ENCODE results near the gene CORO7. TPM values are rescaled to one million over a fixed set of nuclear protein-coding genes. Genes with fewer than 3 reads are reported as not detected.
A peak's percentile ranks its signal among the peaks of the same experiment; 100 is the strongest.

Gene CORO7
- total RNA-seq, 1 donor from 2014 or later = 30.9 TPM

DNA sequence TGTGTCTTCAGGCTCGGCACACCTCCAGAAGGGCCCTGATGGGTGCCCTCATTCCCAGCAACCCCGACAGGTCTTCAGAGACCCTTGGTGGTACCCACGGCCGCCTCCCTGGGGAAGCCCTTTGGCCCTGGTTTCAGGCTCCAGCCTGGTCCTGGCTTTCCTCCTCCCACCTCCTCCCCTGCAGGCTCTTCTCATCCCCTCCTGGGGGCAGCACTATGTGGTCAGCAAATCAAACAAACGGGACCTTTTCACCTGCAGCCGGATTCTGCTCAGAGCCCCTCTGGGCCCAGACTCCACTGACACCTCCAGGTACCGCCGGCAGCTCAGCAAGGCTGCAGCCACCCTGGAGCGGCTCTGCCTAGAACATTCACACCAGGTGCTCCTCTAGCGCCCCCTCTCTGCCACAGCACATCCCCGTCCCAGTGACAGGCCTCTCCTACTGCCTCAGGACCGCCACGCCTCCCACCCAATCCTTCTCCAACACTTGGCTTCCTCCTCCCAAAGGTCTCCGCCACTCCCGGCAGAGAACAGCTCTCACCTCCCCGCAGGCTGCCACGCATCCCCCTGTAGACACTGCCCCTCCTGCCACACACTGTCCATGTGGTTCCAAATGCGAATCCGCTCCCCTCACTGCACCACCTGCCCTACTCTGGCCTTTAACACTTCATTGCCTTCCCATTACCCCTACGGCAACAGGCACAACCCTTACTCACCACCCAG lies 12.0 kb downstream of the CORO7 start:
- intact Hi-C loops (cut with DNase I) = loop anchor here (2.0 to 5.0 kb wide), 2 partner anchors 46 to 117 kb away; no protein-coding TSS in a partner anchor
- H3K36me3 ChIP-seq = peaks cover 0 to 30% of the 10 kb centered on the region in 2 donors
- DNase-seq (ENCODE audit: extremely low spot score in 2 of 2) = no peak

DNA sequence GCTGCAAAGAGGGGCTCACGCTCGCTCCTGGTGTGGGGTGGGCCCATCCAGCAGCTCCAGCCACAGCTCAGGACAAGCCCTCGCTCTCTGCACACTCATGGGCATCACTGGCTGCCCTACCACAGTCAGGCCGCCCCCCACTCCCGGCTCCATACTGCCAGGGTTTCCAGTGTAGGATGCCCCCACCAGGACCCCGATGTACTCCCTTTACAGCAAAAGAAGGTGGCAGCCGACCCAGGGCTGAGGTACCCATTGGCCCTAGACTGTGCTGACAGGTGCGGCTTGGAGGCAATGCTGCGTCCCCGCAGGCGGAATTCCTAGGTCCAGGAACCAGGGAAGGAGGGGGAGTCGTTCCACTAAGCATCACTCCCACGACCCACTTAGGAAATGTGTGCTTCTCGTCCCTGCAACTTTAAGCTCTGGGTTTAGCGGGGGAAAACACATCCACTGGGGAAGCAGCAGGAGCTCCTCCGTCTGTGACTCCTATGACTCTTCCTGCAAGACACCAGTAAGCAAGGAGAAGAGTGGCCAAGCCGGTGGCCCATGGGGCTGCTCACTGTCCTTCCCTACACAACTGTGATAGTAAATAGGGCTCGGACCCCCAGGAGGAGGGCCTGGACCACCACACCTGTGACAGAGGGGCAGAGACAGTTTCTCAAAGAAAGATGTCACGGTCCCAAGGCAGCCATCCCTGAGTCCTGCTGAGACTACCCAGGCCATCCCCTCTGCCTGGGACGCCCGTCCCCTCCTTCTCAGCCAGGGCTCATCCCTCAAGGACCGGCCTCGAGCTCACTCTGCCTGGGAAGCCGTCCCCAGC lies 13.1 kb downstream of the CORO7 start:
- no peaks in the 10 kb centered on the region for H3K9me3 ChIP-seq
- H3K4me3 ChIP-seq = no peak overlapping the region
- no peaks in the 10 kb centered on the region for H3K27me3 ChIP-seq
- no peak overlapping the region for H3K27ac ChIP-seq
- TF ChIP-seq POLR2A (IDR thresholded peaks at IDR 0.05) (no peak), CTCF (IDR thresholded peaks at IDR 0.05) (no peak)
- no peak for DNase-seq (ENCODE audit: extremely low spot score in 2 of 2)
- intact Hi-C loops (cut with DNase I) = loop anchor here (5.0 kb wide), 1 partner anchor 116 kb away; no protein-coding TSS in a partner anchor
- H3K4me1 ChIP-seq = peaks cover 6% of the 10 kb centered on the region
- H3K36me3 ChIP-seq = peaks cover 0 to 30% of the 10 kb centered on the region in 2 donors

More for the DNA sequence above, 12.0 kb downstream of the CORO7 start:
- no peaks in the 10 kb centered on the region for H3K9me3 ChIP-seq
- H3K4me1 ChIP-seq = peaks cover 6% of the 10 kb centered on the region
- no peaks in the 10 kb centered on the region for H3K27me3 ChIP-seq
- TF ChIP-seq POLR2AphosphoS5 (IDR thresholded peaks at IDR 0.05; ENCODE audit: insufficient read depth in 1 of 2, low read depth in 1 of 2) (no peak), POLR2A (IDR thresholded peaks at IDR 0.05) (no peak), CTCF (IDR thresholded peaks at IDR 0.05) (peak in 2 of 3 experiments; percentile 18 to 35)
- no peak overlapping the region for H3K4me3 ChIP-seq
- no peak overlapping the region for H3K27ac ChIP-seq

DNA sequence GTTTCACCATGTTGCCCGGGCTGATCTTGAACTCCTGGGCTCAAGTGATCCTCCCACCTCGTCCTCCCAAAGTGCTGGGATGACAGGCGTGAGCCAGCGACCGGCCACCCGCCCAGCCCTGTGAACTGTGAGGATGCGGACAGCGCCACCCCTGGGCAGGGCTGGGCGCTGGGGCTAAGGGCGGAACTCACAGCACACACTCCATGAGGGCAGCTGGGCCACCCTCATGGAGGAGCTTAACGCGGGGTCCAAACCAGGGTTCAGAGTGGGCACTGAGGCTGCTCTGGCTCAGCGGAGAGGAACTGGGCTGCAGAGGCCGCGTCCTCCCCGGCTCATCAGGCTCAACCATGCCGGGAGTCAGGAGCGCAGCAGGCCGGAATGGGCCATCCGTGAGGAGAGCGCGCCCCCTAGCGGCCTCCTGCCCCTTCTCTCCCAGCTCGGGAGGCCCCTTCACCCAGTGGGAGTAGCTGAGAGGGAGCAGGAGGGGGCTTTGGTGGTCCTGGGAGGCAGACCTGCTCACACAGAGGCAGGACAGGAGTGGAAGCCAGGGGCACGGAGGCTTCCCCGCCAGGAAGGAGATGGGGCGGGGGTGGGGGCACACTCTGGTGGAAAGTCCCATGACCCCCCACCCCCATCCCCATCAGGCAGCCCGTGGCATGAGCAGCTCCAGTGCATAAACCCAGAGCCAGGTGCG lies 13.8 kb downstream of the CORO7 start:
- H3K27ac ChIP-seq = peak overlapping the region; percentile 29
- peaks cover 6% of the 10 kb centered on the region for H3K4me1 ChIP-seq
- intact Hi-C loops (cut with DNase I) = loop anchor here (5.0 kb wide), 1 partner anchor 115 kb away; no protein-coding TSS in a partner anchor
- peaks cover 0 to 25% of the 10 kb centered on the region in 2 donors for H3K36me3 ChIP-seq
- TF ChIP-seq POLR2A (IDR thresholded peaks at IDR 0.05) (no peak), POLR2AphosphoS5 (IDR thresholded peaks at IDR 0.05; ENCODE audit: insufficient read depth in 1 of 2, low read depth in 1 of 2) (peak; percentile 17 to 44), CTCF (IDR thresholded peaks at IDR 0.05) (peak; percentile 91 to 98 (median 95))
- H3K9me3 ChIP-seq = no peaks in the 10 kb centered on the region
- H3K27me3 ChIP-seq = no peaks in the 10 kb centered on the region
- no peak for DNase-seq (ENCODE audit: extremely low spot score in 2 of 2)
- H3K4me3 ChIP-seq = peak overlapping the region in 1 of 2 donors; percentile 15

DNA sequence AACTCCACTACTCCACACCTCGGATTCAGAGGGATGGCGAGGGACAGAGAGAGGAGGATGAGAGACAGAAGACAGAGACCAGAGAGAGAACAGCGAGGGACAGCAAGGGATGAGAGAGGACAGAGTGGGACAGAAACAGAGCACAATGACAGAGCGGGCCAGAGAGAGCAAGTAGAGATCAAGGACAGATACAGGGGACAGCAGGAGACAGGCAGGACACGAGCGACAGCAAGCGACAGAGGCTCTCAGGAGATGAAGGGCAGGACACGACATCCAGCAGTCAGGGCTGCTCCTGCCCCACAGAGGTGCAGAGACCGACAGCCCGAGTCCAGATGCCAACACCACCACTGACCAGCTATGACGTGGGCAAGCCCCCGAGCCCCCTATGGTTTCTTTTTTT lies 14.9 kb downstream of the CORO7 start:
- Histone ChIP-seq H3K27ac (no peak overlapping the region), H3K36me3 (peaks cover 0 to 14% of the 10 kb centered on the region in 2 donors), H3K27me3 (no peaks in the 10 kb centered on the region), H3K9me3 (no peaks in the 10 kb centered on the region), H3K4me3 (no peak overlapping the region), H3K4me1 (peaks cover 6% of the 10 kb centered on the region)
- TF ChIP-seq POLR2A (IDR thresholded peaks at IDR 0.05) (no peak), POLR2AphosphoS5 (IDR thresholded peaks at IDR 0.05; ENCODE audit: insufficient read depth in 1 of 2, low read depth in 1 of 2) (no peak), CTCF (IDR thresholded peaks at IDR 0.05) (no peak)
- intact Hi-C loops (cut with DNase I) = loop anchor here (5.0 kb wide), 1 partner anchor 114 kb away; no protein-coding TSS in a partner anchor
- DNase-seq (ENCODE audit: extremely low spot score in 2 of 2) = no peak

Measured in vagina (tissue), 2 donors.